Activated T-cell treated with anti-CD3 and anti-CD28 coated beads, Interleukin-2, amount 50 U/mL, for 1 hour (primary cell): ENCODE data around the gene LRRC8E.
A peak's percentile ranks its signal among the peaks of the same experiment; 100 is the strongest.
"Not testable (repeated sequence)": the region's sequence is repeated elsewhere in the genome, so short reads cannot be mapped to it uniquely, and the experiment has no call there.

ENCODE experiments used
- DNase-seq: peaks from one replicate; pipeline ENCODE4 v3.0.0-alpha.2; 2020

LRRC8E gene

DNA sequence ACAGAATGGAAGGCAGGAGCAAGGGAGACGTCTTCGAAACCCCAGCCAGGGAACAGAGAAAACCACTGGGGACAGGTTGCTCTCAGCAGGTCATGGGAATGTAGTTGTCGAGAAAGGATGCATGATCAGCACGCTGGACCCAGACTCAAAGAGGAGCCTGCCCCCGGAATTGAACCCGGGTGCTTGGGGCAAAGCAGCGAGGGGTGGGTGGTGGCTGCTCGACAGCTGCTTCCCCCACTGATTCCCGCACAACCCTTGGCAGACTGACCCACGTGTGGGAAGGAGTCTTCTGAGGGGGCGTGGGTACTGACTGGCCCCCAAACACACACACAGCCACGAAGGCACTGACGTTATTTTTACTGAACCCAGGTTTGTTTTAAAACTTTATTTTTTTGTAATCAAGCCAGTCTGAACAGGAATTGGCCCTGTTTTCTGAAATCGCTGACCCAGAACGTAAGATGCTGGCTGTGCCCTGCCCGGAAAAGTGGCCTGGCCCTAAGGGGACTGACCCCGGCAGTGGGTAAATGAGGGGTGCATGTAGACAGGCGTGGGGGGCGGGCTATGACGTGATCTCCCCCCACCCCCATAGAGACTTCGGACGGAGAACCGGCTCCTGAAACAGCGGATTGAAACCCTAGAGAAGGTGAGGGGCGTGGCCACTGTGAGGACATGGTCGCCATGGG lies 32.7 kb upstream of the LRRC8E start:
- DNase-seq, result no peak

DNA sequence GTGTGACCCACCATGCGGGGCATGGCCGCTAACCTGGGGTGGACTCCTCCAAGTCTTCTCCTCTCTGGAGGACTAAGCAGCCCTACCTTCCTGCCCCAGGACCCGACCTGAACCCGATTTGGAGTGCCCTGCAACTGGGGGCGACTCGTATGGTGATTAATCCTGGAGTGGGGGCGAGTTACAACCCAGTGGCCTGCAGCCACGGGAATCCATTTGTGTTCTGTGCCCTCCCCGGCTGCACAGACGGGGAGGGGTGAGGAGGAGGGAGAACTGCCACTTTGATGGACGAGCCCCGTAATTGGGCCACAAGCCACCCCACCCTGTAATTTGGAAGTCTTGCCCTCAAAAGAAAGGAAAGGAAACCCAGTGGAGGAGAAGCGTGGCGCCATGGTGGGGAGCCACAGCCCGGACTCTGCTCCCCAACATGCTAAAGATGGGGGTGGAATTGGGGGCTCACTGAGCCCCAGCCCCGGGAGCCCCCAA lies 32.2 kb upstream of the LRRC8E start:
- no peak for DNase-seq

DNA sequence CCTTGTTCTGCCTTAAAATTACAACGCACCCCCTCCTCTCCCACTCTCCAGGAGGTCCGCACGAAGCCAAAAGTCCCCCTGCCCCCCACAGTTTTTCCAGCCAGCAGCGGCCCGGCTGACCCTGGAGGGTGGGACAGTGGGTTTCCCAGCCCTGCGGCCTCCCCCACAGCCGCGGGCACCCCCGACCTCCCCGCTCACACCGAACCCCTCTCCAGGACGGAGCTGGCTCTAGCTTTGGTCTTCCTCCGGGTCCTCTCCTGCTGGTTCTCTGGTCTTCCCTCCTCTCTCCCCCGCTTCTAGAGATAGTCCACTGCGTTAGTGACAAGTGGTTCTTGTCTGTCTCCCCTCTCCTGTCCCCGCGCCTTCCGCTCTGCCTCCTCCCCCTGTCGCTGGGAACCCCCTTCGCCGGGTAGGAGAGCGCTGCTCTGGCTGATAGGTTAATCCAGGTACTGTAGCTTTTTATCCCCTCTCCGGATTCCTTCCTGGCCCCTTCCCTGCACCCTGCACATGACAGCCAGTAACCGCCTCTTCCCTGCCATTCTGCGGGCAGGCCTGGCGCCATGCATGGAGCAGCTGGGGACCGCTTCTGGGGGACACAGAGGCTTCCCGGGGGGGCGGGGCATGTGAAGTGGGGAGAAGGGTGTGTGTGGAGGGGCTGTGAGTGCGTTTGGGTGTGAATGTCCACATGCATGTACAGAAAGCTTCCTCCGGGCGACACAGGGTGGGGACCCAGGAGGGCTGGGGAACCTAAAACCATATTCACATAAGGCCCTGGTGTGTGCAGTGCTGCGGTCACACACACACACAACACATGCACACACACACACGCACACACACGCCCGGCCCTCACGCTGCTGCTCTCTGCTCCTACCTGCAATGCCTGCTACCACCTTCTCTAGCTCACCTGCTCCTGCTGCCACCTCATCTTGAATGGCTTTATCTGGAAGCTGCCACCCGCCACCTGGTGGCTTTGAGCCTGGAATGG lies 31.3 kb upstream of the LRRC8E start:
- no peak for DNase-seq

DNA sequence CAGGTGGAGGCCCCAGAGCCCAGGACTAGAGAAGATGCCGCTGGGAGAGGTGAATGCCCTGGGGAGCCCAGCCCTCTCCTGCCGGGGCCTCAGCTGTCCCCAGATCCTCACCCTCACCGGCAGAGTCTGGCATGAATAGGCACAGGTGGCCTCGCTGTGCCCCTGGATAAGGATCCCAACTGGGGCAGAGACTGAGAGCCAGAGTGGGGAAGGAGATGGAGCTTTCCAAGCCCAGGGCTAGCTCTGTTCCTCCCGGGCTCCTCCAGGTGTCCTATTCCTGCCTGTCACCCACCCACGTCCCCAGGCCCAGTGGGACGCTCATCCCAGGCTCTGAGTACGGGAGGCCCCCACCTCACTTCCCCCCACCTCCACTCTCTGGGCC lies 30.6 kb upstream of the LRRC8E start:
- no peak for DNase-seq

DNA sequence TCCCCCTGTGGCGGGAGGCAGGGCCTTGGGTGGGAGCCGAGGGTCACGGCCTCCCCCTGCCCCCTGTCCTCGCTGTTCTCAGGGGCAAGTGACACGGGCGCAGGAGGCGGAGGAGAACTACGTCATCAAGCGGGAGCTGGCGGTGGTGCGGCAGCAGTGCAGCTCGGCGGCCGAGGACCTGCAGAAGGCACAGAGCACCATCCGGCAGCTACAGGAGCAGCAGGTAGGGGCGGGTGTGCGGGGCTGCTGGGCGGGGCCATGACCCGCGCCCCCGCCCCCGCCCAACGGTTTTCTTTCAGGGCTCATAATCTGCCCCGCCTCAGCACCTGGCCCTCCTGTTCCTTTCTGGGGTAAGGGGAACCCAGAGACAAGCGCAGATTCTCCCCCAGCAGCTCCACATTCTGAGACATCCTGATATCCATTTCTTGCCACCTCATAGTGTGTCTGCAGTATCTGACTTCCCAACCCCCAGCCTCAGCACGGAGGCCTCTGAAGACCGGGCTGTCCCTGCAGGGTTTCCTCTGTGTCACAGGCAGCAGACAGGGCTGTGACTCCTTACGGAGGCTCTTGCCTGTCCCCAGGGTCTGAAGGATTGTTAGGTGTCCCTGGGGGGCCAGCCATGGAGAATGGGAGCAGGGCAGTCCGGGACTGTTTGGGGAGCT lies 30.1 kb upstream of the LRRC8E start:
- DNase-seq, result no peak

DNA sequence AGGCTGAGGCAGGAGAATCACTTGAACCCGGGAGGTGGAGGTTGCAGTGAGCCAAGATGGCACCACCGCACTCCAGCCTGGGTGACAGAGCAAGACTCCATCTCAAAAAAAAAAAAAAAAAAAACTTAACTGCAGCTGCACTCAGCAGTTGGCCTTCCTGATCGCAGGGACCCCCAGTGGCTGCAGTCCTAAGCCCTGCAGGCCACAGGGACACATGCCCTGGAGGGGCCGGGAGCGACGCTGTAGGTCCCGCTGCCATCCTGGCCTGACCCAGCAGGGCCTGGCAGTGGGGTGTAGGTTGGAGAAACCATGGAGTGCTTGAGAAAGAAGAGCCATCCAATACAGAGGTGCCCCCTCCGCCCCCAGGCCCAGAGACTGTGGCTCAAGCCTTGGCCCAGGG lies 29.2 kb upstream of the LRRC8E start:
- not testable (repeated sequence) for DNase-seq

DNA sequence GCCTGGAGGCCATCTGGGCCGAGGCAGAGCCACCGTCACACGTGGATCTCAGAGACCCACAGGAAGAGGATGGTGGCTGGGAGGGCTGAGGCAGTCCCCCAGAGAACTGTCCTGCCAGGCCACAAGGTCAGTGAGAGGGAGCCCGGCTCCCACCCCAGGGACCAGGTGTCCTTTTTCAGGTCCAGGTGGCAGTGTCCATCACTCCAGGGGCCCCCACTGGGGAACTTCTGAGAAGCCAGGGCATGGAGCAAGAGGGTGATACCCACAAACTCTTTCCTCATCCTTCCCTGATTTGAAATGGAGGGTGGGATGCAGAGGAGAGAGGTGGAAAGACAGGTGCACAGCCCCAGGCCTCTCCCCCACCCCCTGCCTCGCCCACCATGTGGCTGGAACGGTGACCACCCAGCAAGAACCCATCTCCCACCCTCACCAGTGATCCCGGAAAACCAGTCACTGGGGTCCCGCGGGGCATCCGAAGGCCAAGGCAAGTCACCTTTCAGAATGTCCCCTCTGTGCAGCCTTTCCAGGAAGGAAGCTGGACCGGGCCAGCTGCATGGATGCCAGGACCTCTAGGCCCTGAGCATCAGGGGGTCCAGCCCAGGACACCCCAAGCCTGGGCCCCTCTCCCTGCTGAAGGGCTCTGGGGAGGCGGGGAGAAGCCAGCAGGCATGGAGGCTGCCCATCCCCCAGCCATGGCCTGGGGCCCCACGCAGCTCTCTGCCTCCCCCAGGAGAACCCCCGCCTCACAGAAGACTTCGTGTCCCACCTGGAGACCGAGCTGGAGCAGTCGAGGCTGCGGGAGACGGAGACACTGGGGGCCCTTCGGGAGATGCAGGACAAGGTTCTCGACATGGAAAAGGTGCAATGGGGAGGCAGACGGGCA lies 28.2 kb upstream of the LRRC8E start:
- no peak for DNase-seq

DNA sequence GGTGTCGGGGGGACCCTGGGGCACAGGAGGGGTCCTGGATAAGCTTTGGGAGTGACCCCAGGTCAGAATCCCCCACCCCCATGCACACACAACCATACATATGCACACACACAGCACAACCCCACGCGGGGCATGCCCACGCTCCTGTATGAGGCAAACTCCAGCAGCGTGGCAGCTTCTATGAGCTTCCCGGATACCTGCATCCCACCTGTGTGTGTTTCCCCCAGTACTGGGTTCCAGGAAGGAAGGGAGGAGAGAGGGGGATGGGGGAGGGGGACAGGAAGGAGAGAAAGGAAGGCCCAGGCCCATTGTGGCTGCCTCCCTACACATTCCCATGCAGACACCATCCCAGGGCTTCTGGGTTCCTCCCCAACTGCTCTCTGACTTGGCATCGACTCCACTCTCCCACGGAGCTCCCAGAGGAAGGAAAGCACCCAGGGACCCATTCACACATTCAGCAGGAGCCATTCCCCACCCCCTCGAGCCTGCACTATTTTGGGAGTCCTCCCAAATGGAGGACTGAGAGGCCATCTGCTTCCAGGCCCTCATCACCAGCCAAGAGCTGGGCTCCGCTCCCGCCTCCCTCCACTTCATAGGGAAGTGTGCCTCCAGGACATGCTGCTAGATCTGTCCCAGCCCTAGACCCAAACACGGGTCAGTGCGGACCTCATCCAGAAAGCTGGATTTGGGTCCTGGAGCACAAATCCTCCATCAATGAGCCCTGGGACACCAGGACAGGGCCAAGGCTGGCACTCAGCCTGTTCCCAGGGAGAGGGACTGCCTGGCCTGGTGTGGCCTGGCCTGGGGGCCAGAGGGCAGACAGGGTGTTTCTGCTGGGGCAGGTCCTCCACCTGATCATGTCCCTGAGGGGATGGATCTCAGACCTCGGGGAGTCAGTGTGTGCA lies 27.3 kb upstream of the LRRC8E start:
- no peak for DNase-seq

DNA sequence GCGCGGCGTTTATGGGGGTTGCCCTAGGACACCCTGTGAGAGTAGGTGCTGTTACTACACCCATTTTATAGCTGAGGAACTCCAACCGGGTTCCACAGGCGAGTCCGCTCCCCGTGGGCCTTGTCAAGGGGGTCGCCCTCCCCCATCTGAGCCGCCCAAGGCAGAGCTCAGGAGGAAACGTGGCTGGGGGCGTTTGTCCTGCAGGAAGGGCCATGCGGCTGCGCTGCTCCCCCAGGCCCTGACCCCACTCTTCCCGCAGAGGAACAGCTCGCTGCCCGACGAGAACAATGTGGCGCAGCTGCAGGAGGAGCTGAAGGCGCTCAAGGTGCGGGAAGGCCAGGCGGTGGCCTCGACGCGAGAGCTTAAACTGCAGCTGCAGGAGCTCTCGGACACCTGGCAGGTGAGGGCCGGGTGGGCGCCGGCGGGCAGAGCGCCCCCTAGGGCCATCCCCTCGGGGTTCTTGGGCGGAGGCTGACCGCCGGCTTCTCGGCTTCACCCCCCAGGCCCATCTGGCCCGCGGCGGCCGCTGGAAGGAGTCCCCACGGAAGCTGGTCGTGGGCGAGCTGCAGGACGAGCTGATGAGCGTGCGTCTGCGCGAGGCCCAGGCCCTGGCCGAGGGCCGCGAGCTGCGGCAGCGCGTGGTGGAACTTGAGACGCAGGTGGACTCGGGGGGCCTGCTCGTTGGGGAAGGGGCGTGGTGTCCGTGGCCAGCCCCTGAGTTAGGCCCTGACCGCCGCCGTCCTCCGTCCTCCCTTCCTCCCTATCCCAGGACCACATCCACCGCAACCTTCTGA lies 26.5 kb upstream of the LRRC8E start:
- DNase-seq, result no peak

DNA sequence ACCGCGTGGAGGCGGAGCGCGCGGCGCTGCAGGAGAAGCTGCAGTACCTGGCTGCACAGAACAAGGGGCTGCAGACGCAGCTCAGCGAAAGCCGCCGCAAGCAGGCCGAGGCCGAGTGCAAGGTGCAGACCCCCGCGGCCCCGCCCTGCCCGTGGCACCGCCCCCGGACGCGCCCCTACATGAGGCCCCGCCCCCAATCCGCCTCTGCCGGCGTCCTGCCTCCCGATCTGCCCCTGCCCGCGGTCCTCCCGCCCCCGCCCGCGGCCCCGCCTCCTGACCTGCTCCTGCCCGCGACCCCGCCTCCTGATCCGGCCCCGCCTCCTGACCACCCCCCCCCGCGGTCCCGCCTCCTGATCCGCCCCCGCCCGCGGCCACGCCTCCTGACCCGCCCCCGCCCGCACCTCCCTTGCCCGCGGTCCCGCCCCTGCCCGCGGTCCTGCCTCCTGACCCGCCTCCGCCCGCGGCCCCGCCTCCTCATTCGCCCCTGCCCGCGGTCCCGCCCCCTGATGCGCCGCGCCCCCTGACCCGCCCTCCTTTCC lies 25.8 kb upstream of the LRRC8E start:
- peak; percentile 77 for DNase-seq

DNA sequence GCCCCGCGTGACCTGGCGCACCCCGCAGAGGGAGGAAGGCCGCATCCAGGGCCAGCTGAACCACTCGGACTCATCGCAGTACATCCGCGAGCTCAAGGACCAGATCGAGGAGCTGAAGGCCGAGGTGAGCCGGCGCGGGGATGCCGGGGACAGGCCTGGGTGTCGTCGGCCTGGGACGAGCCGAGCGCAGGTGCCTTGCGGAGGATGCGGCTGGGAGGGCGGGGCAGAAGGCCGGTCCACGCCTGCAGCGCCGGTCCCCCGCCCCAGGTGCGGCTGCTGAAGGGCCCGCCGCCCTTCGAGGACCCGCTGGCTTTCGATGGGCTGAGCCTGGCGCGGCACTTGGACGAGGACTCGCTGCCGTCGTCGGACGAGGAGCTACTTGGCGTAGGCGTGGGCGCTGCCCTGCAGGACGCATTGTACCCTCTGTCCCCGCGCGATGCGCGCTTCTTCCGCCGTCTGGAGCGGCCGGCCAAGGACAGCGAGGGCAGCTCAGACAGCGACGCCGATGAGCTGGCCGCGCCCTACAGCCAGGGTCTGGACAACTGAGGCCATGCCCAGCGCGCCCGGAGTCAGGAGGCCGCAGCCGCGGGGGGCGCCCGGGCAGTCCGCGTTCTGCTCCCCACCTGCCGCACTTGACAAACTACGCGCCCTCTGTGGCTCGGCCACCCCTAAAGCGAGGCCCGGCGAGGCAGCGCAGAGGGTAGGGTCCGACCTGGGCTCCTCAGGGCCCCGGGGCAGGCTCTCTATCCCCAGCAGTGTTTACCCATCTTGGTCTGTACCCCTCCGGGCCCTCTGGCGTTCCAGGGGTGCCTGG lies 24.9 kb upstream of the LRRC8E start:
- no peak for DNase-seq

DNA sequence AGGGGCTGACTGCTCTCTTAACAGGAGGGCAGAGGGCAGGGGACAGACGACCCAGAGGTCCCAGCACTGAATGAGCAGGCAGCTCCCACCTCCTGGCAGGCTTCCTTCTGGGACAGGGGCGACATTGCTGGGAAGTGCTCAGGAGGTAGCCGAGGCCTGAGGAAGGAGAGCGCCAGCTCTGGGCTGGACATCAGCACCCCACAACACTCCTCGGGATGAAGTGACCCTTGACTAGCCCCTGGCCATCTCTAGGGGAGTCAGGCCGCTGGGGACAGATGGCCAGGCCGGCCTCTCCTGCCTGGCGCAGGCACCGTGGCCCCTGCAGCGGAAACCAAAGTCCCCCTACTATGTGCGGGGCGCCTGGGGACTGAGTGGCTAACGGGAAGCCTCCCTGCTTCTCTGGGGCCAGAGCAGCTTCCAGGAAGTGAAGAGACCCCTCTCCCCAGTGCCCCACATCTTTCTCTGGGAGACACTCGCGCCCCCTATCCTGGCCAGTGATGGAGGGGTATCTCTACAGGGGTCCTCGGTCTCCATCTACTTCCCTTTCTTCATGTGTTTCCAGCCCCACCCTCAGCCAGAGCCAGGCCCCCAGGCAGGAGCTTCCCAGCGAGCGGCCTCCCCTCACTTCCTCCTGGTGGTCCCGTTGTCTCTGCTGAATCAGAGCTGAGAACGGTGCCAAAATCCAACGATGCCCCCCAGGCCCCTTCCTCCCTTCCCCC lies 24.2 kb upstream of the LRRC8E start:
- no peak for DNase-seq

DNA sequence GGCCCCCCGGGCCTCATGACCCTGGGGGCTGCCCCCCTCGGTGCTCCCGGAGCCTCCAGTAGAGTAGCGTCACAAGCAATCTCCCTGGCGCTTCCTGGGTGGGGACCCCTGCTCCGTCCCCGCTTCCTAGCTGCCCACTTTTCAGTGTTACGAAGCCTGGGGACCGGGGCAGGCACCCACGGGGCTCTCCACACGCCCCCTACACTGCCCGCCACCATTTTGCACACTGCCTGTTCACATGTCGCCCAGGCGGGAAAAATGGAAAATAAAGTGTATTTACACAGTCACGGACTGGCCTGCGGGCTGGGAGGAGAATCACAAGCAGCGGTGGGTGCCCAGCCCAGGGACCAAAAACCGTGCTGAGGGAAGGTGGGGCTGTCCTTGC lies 23.6 kb upstream of the LRRC8E start:
- no peak for DNase-seq

DNA sequence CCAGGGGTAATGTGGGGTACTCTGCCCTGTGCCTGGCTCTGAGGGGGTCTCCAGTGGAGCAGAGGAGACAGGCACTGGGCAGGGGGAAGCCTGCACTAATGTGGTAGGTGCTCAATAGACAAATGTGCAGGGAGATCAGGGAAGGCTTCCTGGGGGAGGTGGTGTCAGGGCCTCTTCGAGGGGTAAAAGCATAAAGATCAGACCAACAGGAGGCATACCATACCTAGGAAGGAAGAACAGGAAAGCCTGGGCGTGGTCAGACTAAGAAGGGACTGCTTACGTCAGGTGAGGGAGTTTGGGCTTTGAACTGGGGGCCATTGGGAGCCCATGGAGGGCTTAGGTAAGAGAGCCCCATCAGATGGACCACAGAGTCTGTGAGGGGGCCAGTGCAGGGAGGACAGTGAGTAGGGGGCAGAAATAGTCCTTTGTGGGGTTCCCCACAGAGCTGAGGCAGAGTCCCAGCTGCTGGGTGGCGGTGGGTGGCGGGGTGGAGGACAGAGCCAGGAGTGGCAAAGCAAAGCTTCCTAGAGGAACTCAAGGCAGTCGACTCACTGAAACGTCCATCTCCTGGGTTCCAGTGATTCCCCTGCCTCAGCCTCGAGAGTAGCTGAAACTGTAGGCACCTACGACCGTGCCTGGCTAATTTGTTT lies 22.9 kb upstream of the LRRC8E start:
- DNase-seq, result no peak

DNA sequence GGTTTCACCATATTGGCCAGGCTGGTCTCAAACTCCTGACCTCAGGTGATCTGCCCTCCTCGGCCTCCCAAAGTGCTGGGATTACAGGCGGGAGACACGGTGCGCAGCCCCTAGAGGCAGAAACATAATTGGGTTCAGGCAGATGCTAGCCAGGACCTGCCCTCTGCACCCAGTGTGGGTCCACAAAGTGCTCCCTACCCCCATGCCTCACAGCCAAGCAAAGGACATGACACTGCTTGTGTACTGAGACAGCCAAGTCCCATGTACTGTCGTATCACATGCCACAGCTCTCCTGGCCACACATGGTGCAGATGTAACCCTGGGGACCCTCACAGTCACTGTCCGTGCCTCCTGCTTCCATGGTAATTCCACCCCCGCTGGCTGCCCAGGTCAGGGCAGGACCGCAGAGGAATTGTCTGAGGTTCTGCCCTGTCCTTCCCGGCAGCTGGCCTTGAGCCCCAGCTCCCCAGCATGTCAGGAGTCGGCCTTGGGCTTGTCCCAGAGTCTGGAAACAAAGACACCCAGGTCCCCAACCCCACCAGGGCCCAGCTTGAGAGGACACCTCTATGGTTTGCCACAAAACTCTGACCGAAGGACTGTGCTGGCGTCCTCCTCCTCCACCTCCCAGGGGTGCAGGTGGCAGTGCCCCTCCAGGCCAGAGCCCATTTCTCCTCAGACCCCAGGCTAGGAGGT lies 21.8 kb upstream of the LRRC8E start:
- DNase-seq, result no peak

DNA sequence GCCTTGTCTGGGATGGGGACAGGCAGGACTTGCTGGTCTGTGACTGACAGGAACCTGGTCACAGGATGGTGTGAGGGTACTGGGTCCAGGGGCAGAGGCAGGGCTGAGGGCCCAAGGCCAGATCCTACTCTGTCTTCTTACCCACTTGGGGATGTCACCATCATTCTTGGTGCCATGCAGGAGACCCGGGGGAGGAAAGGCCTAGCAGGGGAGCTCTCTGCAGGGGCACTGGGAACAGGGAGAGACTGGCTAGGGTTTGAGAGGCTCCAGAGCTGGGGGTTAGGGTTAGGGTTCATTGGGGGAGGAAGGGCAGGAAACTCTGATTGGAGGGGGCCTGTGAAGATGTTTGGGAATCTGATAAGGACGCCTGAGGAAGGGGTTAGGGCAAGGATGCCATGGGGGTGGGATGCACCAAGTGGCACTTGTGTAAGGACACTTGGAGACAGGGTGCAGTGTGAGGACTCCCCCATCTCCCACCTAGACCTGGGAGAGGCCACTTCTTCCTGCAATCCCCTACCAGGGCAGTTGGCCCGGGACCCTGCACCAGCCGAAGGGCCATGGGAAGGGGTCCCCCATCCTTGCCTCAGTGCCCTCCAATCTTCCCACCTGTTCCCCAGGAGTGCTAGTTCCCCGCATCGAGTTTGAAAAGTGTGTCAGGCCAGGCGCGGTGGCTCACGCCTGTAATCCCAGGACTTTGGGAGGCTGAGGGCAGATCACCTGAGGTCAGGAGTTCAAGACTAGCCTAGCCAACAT lies 21.0 kb upstream of the LRRC8E start:
- no peak for DNase-seq

DNA sequence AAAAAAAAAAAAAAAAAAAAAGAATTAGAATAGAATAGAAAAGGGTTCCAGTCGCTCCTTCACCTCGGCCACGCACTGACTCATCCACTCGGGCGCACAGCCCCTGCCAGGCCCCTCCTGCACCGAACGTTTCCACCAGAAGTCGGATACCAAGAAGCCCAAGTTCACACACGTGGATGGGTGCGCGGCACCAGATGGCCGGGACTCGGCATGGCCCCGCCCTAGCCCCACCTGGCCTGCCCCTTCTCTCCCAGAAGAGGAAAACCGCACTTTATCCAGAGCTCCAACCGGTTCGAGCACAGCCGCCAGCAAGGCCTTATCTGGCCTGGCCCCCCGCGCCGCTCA lies 20.0 kb upstream of the LRRC8E start:
- peak; percentile 56 for DNase-seq
